HG03520 (cell line): Measurements from ENCODE around the gene AKR1C4.

Experiments
- ATAC-seq: cut with Tn5 transposase; IDR thresholded peaks from one replicate; pipeline ENCODE4 v1.9.1; 2021; ENCODE audit warnings: mild to moderate bottlenecking, moderate library complexity; ENCODE audit not compliant: unreplicated experiment

The AKR1C4 gene

GRCh38 chr10:5265139-5265538 is 68.5 kb downstream of the AKR1C4 start:
- no peak for ATAC-seq

- no peak for ATAC-seq
Observed at GRCh38 chr10:5266351-5266750, 69.7 kb downstream of the AKR1C4 start.

- ATAC-seq = no peak
Observed at GRCh38 chr10:5266804-5267203, 70.2 kb downstream of the AKR1C4 start.

GRCh38 chr10:5268234-5268633 is 71.6 kb downstream of the AKR1C4 start:
- ATAC-seq = no peak
